HG03342 (cell line): Measurements from ENCODE around the gene NTRK1.
A peak's percentile ranks its signal among the peaks of the same experiment; 100 is the strongest.

Experiments used
- ATAC-seq: cut with Tn5 transposase; IDR thresholded peaks from one replicate; pipeline ENCODE4 v1.9.1; 2021; ENCODE audit warnings: mild to moderate bottlenecking, moderate library complexity; ENCODE audit not compliant: unreplicated experiment

The NTRK1 gene

DNA sequence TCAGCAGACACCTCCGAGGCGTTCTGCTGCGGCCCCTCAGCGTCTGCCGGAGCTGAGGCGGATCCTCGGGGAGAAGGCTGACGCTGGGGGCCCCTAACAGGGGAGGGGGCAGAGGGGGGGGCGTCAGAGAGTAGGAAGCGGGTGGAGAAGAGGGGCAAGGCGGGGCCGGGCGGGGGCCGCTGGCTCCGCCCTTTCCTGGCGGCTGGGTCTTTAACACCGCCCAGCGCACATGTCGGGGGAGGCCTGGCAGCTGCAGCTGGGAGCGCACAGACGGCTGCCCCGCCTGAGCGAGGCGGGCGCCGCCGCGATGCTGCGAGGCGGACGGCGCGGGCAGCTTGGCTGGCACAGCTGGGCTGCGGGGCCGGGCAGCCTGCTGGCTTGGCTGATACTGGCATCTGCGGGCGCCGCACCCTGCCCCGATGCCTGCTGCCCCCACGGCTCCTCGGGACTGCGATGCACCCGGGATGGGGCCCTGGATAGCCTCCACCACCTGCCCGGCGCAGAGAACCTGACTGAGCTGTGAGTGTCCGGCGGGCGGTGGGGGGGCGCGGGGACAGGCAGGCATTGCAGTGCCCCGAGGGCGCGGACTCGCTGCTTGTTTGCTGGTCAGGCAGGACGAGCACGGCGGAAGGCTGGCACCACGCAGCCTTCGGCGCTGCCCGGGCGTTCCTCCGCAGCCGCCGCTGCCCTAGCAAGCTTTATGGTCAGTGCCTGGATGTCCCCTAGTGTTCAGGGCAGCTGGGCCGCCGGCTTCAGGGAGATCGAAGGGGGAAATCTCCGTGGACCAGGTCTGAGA, at the start of gene NTRK1:
NTRK1 (plus strand) TSS at position 238 of the 796 bp plus-strand sequence; CDS start at position 308, 70 bp downstream.
- no peak for ATAC-seq

DNA sequence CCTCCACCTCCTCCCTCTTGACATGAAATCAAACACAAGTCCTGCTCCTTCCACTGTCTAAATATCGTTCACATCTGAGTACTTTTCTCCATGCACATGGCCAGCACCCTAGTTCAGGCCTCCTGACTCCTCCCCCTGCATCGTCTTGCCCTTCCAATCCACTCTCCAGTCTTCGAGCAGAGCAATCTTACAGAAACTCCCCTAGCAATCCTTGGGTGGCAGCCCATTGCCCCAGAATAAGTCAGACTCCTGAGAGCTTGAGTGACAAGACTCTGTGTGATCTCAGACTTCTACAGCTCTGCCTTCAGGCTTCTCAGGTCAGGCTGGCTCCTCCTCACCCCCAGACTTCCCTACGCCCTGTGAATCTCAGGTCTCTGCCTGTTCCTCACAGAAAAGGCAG, 49.5 kb upstream of the NTRK1 start:
- no peak for ATAC-seq

GRCh38 chr1:156812293-156812990, 48.2 kb upstream of the NTRK1 start:
- no peak for ATAC-seq

GRCh38 chr1:156813298-156813697, 47.4 kb upstream of the NTRK1 start:
- no peak for ATAC-seq

DNA sequence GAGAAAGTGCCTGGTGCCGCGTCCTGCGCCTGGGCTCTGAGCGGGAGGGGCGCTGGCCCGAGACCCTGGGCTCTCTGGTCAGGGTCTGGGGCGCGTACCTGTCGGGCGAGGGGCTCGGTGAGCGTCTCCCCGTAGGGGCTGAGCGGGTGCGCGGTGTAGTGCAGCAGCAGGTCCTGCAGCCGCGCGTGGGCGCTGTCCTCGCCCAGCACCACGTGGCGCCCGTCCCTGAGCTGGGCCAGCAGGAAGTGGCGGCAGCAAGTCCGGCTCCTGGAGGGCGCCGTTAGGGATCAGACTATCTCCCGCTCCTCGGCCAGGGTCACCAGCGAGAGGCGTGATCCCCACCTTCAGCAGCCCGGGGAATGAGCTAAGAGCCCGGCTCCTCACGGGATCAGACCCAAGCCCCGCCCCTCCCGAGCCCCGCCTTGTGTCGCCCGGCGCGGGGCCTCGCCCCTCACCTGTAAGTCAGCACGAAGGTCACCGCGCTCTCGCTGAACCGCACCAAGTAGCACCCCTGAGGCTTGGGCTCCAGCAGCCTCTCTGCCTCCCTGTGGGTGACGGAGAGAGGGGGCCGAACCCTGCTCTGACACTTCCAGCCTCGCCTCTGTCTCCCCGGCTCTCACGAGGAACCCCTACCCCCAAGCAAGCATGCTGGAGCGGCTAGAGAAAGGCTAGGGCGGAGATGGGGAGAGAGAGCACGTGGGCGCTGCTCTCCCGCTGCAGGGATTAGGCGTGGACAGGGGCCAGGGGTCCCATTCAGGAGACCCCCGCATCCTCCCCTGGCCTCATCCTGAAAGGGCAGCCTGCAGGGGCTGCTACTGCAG, 46.7 kb upstream of the NTRK1 start:
- ATAC-seq, result no peak

DNA sequence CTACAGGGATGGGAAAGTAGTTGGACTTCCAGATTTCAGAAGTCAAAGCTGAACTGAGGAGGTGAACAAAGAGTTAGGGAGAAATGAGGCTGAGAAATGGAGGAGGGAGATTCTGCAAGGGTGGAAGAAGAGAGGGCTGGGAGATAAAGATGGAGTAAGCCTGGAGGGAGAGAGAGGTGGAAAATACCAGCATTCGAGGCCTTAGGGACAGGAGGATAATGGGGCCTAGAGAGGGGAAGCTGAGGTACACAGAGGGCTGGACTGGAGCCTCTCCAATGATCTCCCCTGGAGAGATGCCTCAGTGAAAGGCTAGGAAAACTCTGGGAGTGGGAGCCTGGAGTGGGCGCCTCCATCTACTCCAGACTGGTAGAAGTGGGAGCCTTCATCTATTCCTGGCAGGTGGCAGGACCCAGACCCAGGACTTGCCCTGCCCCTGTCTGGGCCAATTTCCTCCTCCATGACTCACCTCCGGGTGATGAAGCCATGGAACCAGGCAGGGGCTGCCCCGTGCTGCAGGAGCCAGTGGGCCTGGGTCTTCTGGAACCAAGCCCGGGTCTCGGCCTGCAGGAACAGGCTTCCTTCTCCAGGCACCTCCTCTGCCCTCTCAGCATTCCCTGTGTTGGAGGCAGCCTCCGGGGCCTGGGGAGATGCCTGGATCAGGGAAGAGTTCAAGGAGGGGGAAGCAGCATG, 45.9 kb upstream of the NTRK1 start:
- no peak for ATAC-seq

- ATAC-seq, result no peak
These were observed 45.3 kb upstream of the NTRK1 start for GRCh38 chr1:156815307-156815826.

GRCh38 chr1:156815961-156816422, 44.7 kb upstream of the NTRK1 start:
- no peak for ATAC-seq

GRCh38 chr1:156816561-156817328, 43.9 kb upstream of the NTRK1 start, which contains the start of gene SH2D2A:
Gene SH2D2A, minus strand, starts transcription at chr1:156816848. Its CDS starts 140 bp downstream, at chr1:156816708.
- ATAC-seq, result peak; percentile 81

DNA sequence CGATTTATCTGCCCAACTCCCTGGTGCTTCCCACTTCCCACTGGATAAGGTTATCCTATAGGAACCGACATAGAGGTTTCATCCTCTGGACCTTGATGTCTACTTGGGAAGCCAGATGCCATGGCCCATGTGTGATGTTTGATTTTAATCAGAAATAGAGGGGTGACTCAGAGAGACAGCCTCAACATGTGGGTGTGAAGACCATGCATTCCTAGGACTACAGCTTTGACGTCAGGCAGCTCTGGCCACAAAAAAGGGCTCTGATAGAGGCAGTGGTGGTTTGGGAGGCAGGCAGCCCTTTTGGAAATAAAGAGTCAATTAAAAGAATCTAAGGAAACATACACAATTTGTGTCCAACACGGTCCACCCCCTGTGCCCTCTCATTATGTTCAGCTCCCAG, 38.9 kb upstream of the NTRK1 start:
- ATAC-seq, result no peak

GRCh38 chr1:156822680-156823079, 38.0 kb upstream of the NTRK1 start:
- ATAC-seq, result no peak

DNA sequence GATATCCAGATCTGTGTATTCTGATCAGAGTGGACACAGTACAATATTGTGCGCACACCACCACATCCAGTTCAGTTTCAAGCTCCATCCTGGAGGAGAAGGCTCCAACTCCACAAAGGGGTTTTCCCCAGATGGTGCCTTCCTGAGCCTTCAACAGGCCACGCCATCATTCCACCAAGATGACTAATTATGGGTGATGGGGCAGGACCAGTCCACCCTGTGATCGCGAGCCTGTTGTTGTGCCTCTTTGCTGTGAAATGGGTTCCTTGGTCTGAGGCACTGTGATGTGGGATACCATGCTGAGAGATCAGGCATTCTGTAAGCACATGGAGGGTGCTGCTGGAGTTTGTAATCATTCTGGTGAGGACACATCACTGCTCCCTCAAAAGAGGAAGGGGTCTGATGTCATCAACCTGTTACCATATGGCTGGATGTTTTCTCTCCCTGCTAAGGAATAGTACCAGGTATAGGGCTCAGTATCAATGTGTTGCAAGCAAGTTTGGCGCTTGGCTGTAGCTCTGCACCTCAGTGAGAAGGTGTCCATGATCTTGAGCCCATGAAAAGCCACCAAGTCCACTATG, 37.4 kb upstream of the NTRK1 start:
- ATAC-seq, result no peak

DNA sequence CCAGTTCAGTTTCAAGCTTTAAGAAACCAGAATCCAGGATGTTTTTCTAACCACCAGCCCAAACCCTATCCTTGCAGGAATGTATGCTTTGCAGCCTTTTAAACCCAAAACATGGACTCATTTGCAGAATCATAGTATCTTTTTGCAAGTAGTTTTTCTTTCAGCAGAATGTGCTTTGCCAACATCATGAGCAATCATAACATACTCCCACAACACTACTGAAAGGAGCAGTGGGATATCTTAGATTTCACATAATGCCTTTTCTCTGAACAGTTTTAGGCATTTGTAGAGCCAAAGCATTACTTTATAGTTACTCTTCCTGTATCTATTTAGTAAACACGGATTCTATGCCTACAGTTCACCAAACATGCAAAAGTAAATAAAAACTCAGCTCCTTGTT, 34.0 kb upstream of the NTRK1 start:
- ATAC-seq, result no peak

DNA sequence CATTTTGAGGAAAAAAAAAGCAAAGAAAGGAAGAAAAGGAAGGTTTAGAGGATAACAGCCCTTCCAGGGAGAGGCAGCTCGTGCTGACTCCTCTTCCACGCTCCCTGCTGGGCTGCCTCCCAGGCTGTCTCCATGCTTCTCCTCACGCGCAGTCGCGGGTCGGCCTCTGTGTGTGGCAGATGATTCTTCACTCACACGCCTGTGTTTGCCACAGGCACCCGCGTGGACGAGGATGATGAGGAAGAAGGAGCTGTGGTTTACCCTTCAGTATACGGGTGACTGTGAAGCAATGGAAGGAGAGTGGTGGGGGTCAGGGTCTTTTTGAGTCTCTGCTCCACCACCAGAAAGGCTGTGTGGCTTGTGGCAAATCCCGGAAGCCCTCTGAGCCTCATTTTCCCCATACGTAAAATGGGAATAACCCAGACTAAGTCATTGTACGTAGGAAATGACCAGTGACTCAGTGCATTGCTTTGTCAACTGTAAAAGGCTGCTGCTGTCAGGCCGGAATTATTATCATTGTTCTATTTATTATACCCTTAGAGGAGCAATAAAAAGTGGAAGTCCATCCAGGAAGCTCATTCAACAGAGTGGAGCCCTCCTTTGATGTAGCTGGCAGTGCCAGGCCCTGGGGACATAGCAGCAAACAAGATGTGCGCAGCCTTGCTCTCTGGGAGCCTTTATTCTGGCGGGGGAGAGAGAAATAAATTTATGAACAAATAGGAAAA, 32.1 kb upstream of the NTRK1 start:
- ATAC-seq, result no peak

- no peak for ATAC-seq
These were observed 28.2 kb upstream of the NTRK1 start for GRCh38 chr1:156832434-156832833.

DNA sequence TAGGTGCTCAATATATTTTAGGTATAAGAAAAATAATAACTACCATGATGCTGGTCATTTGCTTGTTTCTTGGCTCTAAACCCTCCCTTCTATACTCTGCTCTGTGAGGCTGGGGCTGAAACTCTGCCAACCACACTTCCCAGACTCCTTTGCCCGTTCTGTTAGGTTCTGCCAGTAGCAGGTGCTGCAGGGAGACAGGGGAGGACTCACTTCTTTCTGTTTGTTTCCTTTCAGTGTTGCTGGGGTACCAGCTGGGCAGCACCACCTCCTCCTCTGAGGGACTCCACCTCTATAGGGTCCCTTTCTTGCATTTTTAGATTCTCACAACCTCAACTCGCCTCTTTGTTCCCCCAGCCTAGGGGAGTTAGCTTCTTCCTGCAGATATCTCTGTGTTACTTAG, 27.1 kb upstream of the NTRK1 start:
- ATAC-seq, result no peak

DNA sequence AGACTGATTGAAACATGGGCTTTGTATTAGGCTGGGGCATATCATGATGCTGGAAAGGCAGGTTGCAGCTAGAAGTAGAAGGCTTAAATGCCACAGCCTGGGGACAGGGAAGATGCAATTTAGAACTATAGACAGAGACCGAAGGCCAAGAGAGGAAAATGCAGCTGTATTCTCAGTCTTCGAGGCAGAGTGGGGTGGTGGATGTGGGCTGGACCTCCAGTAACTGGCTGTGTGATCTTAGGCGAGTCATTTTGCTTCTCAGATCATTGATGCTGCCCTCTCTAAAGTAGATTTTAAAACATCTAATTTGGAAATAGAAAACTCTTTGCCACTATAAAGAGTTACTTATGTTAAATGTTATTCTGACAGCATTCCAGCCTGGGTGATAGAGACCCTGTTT, 26.3 kb upstream of the NTRK1 start:
- ATAC-seq, result no peak

DNA sequence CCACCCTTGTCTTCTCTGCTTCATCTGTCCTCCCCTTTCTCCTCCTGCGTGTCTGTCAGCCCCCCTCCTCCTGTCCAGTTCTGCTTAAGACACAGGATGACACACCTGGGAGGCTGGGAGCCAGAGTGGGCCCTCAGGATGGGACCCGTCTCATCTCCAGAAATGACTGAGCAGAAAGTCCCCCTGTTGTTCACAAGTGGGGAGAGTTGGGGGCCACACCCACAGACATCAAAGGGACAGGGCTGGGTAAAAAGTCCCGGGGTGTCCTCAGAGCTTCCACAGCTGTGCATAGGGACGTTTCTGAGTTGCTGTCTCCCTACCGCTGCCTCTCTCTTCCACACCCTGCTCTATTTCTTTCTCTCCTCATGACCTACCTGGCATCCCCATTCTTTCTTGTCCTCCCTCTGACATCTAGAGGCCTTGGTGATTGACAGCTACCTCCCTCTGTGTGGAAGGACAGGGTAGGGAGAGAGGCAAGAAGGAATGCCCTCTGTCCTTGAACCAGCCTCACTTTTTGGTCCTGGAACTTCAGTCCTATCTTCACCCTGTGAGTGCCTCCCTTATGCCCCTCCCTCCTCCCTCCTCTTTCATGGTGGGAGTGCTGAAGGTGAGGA, 24.5 kb upstream of the NTRK1 start:
- no peak for ATAC-seq
